Esophagus mucosa (tissue), 1 donor: ENCODE results near the gene HPN. TPM values are rescaled to one million over a fixed set of nuclear protein-coding genes. Genes with fewer than 3 reads are reported as not detected.

Source experiments
- ATAC-seq: fragments of 200-7000 bp; cut with Tn5 transposase; one replicate; pipeline ENCODE4 v1.9.1; 2020
- total RNA-seq: library from RNA; stranded (reverse); gene quantifications from one replicate; pipeline ENCODE4 v1.2.4, GENCODE V29; 2023
- donor health status: DM: yes; HTN: yes; CAD: no.

HPN gene
- total RNA-seq, 1 donor from 2014 or later, result not detected

GRCh38 chr19:35065574-35065973, 24.1 kb downstream of the HPN start:
- ATAC-seq, result no peak

- no peak for ATAC-seq
Observed at GRCh38 chr19:35066121-35066520, 24.6 kb downstream of the HPN start.

- peak; percentile 81 for ATAC-seq
Observed at GRCh38 chr19:35066691-35067563, 25.4 kb downstream of the HPN start.

GRCh38 chr19:35068941-35069634, 27.6 kb downstream of the HPN start:
- ATAC-seq, result no peak

- ATAC-seq, result no peak
Observed at GRCh38 chr19:35069696-35070095, 28.2 kb downstream of the HPN start.

- ATAC-seq, result no peak
Observed at GRCh38 chr19:35070471-35070870, 28.9 kb downstream of the HPN start.

GRCh38 chr19:35073516-35073915, 32.0 kb downstream of the HPN start:
- no peak for ATAC-seq

GRCh38 chr19:35073941-35074340, 32.4 kb downstream of the HPN start:
- no peak for ATAC-seq

GRCh38 chr19:35074426-35075201, 33.1 kb downstream of the HPN start:
- ATAC-seq, result no peak

GRCh38 chr19:35075202-35076025, 33.9 kb downstream of the HPN start:
- ATAC-seq, result no peak

GRCh38 chr19:35076026-35076370, 34.5 kb downstream of the HPN start:
- no peak for ATAC-seq

GRCh38 chr19:35076657-35077056, 35.1 kb downstream of the HPN start:
- ATAC-seq, result peak; percentile 5

- ATAC-seq, result no peak
Observed at GRCh38 chr19:35077411-35078223, 36.1 kb downstream of the HPN start.

GRCh38 chr19:35079826-35080225, 38.3 kb downstream of the HPN start:
- ATAC-seq, result no peak

GRCh38 chr19:35080613-35081170, 39.2 kb downstream of the HPN start:
- no peak for ATAC-seq

GRCh38 chr19:35081201-35081600, 39.7 kb downstream of the HPN start:
- ATAC-seq, result no peak

GRCh38 chr19:35083691-35084508, 42.4 kb downstream of the HPN start:
- no peak for ATAC-seq

GRCh38 chr19:35084509-35084762, 42.9 kb downstream of the HPN start:
- no peak for ATAC-seq

- ATAC-seq, result no peak
Observed at GRCh38 chr19:35085947-35086346, 44.4 kb downstream of the HPN start.

- ATAC-seq, result no peak
Observed at GRCh38 chr19:35086455-35086854, 44.9 kb downstream of the HPN start.

GRCh38 chr19:35087393-35087792, 45.9 kb downstream of the HPN start:
- ATAC-seq, result no peak
